ENCODE data around the gene RNF10. TPM values are rescaled to one million over a fixed set of nuclear protein-coding genes. Genes with fewer than 3 reads are reported as not detected.

Gene RNF10
- total RNA-seq, 1 experiment from 2014 or later = 177 TPM

- CTCF ChIA-PET = no interaction called here
- BruUV-seq (replicated peaks) = TSS peak; percentile 37
- no peak overlapping the region for H3K4me3 ChIP-seq (ENCODE audit: low read depth in 2 of 2, low read length in 2 of 2)
- in situ Hi-C loops (cut with HindIII; ENCODE audit: low pct_unique_long_range_greater_than_20kb, low sequenced_read_pairs) = no loop called here
- no peak; the same call in 1 of the 2 replicates for ATAC-seq
- no peaks in the 10 kb centered on the region for H3K27me3 ChIP-seq (ENCODE audit: control insufficient read depth, insufficient read depth, low read length)
- TF ChIP-seq TCF7L2 (IDR thresholded peaks at IDR 0.05; ENCODE audit: low read depth, low read length) (no peak), POLR2AphosphoS5 (IDR thresholded peaks at IDR 0.05; ENCODE audit: low read depth, low read length) (no peak), CTCF (IDR thresholded peaks at IDR 0.05) (no peak), SIN3A (IDR thresholded peaks at IDR 0.05; ENCODE audit: borderline replicate concordance, insufficient read depth, low read depth, low read length) (no peak), REST (IDR thresholded peaks at IDR 0.05; ENCODE audit: insufficient read depth in 1 of 2, low read depth in 2 of 2, low read length in 1 of 2) (no peak)
- H3K4me1 ChIP-seq (ENCODE audit: control insufficient read depth, insufficient read depth, low read length) = no peaks in the 10 kb centered on the region
- DNase-seq (ENCODE audit: low read depth, low spot score) = no peak
- POLR2A ChIA-PET = no interaction called here
- H3K36me3 ChIP-seq (ENCODE audit: control insufficient read depth, insufficient read depth, low read length) = peaks cover 31% of the 10 kb centered on the region
- intact Hi-C loops (cut with micrococcal nuclease; ENCODE audit: unreplicated experiment) = no loop called here
- H3K27ac ChIP-seq (ENCODE audit: low read length) = no peak overlapping the region
- H3K9me3 ChIP-seq (ENCODE audit: control insufficient read depth, insufficient read depth, low read depth, low read length) = no peaks in the 10 kb centered on the region
Measured at GRCh38 chr12:120562906-120563305, 28.8 kb downstream of the RNF10 start.

- H3K4me3 ChIP-seq (ENCODE audit: low read depth in 2 of 2, low read length in 2 of 2) = no peak overlapping the region
- ChIA-PET POLR2A (no interaction called here), CTCF (no interaction called here)
- H3K27me3 ChIP-seq (ENCODE audit: control insufficient read depth, insufficient read depth, low read length) = no peaks in the 10 kb centered on the region
- in situ Hi-C loops (cut with HindIII; ENCODE audit: low pct_unique_long_range_greater_than_20kb, low sequenced_read_pairs) = no loop called here
- H3K4me1 ChIP-seq (ENCODE audit: control insufficient read depth, insufficient read depth, low read length) = no peaks in the 10 kb centered on the region
- TF ChIP-seq CTCF (IDR thresholded peaks at IDR 0.05) = no peak
- no peak for TF ChIP-seq TCF7L2 (IDR thresholded peaks at IDR 0.05; ENCODE audit: low read depth, low read length)
- TF ChIP-seq REST (IDR thresholded peaks at IDR 0.05; ENCODE audit: insufficient read depth in 1 of 2, low read depth in 2 of 2, low read length in 1 of 2) = no peak
- no peak for TF ChIP-seq SIN3A (IDR thresholded peaks at IDR 0.05; ENCODE audit: borderline replicate concordance, insufficient read depth, low read depth, low read length)
- TF ChIP-seq POLR2AphosphoS5 (IDR thresholded peaks at IDR 0.05; ENCODE audit: low read depth, low read length) = no peak
- no peaks in the 10 kb centered on the region for H3K9me3 ChIP-seq (ENCODE audit: control insufficient read depth, insufficient read depth, low read depth, low read length)
- peaks cover 28% of the 10 kb centered on the region for H3K36me3 ChIP-seq (ENCODE audit: control insufficient read depth, insufficient read depth, low read length)
- H3K27ac ChIP-seq (ENCODE audit: low read length) = no peak overlapping the region
- intact Hi-C loops (cut with micrococcal nuclease; ENCODE audit: unreplicated experiment) = no loop called here
- DNase-seq (ENCODE audit: low read depth, low spot score) (no peak), ATAC-seq (no peak)
- BruUV-seq (replicated peaks) = no TSS peak
Measured at GRCh38 chr12:120563495-120563894, 29.3 kb downstream of the RNF10 start.

Measured in Panc1 (cell line).